Retina (tissue), 1 donor: ENCODE data around the gene LSM6.

Experiments used
- DNase-seq: peaks from one replicate; pipeline ENCODE4 v3.0.0-alpha.2; 2016

The LSM6 gene

GRCh38 chr4:146175541-146176453 lies at the start of gene LSM6:
Gene LSM6 (plus strand): TSS chr4:146175718. CDS start chr4:146182922, 7,204 bp downstream.
- peak; percentile 95 for DNase-seq

- no peak for DNase-seq
Observed at GRCh38 chr4:146132445-146132844, 43.1 kb upstream of the LSM6 start.

GRCh38 chr4:146134761-146135445 lies 40.6 kb upstream of the LSM6 start:
- DNase-seq: no peak

GRCh38 chr4:146135941-146136340 lies 39.6 kb upstream of the LSM6 start:
- DNase-seq: no peak

GRCh38 chr4:146142768-146143167 lies 32.8 kb upstream of the LSM6 start:
- DNase-seq: no peak

GRCh38 chr4:146143888-146144287 lies 31.6 kb upstream of the LSM6 start:
- DNase-seq: no peak

- DNase-seq: no peak
Observed at GRCh38 chr4:146146918-146147317, 28.6 kb upstream of the LSM6 start.

- DNase-seq: no peak
Observed at GRCh38 chr4:146148021-146148420, 27.5 kb upstream of the LSM6 start.

- peak; percentile 8 for DNase-seq
Observed at GRCh38 chr4:146154057-146154456, 21.5 kb upstream of the LSM6 start.

GRCh38 chr4:146155152-146155724 lies 20.3 kb upstream of the LSM6 start:
- no peak for DNase-seq

- no peak for DNase-seq
Observed at GRCh38 chr4:146158036-146158745, 17.3 kb upstream of the LSM6 start.

- DNase-seq: peak; percentile 19
Observed at GRCh38 chr4:146159384-146160058, 16.0 kb upstream of the LSM6 start.

GRCh38 chr4:146161243-146161642 lies 14.3 kb upstream of the LSM6 start:
- DNase-seq: no peak

GRCh38 chr4:146165221-146165620 lies 10.3 kb upstream of the LSM6 start:
- no peak for DNase-seq

- no peak for DNase-seq
Observed at GRCh38 chr4:146165840-146166239, 9.7 kb upstream of the LSM6 start.

GRCh38 chr4:146170149-146170548 lies 5.4 kb upstream of the LSM6 start:
- no peak for DNase-seq

GRCh38 chr4:146176891-146177290 lies 1.4 kb downstream of the LSM6 start:
- no peak for DNase-seq

GRCh38 chr4:146178126-146178525 lies 2.6 kb downstream of the LSM6 start:
- DNase-seq: no peak

GRCh38 chr4:146179784-146180370 lies 4.4 kb downstream of the LSM6 start:
- no peak for DNase-seq

GRCh38 chr4:146182443-146182842 lies 6.9 kb downstream of the LSM6 start:
- no peak for DNase-seq

GRCh38 chr4:146183209-146183608 lies 7.7 kb downstream of the LSM6 start:
- DNase-seq: no peak

GRCh38 chr4:146186041-146186440 lies 10.5 kb downstream of the LSM6 start:
- no peak for DNase-seq
